Measurements from ENCODE around the gene NDUFS7. TPM values are rescaled to one million over a fixed set of nuclear protein-coding genes. Genes with fewer than 3 reads are reported as not detected.

Gene NDUFS7
- total RNA-seq, 1 donor from 2014 or later = 57.3 TPM

DNA sequence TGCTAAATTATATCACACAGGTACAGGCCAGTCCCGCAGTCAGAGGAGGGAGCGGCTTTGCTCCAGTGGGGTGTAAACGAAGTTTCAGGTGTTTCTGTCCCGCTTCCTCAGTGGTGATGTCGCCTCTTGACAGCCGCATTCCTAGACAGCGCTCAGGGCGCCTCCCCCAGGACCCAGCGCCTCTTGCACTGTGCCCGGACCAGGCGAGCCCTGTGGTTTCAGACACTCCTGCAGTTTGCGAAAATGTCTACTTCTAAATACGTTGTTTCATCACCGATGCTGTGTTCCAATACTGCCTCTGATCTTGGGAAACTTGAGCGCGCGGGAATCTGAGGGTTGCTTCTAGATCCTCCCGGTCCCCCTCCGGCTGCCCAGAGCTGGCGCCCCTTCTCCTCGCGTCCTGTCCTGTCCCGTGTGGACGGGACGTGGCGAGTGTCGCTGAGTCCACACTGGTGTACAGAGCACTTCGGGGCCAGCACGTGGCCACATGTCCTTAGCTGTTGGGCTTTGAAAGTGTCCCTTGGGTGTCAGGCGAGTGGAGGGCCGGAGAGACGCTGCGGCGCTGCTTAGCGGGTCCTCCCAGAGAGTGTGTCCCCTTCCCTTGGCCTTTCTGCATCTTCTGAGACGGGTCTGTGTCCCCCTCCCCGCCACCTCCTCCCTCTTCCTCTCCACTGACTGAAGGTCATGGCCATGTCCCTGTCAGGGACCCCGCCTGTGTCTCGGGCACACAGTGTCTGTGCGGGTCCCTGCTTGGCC lies 39.9 kb downstream of the NDUFS7 start:
- Mint-ChIP-seq H3K4me1 (ENCODE audit: low read depth) (no peaks in the 10 kb centered on the region), H3K9me3 (ENCODE audit: low read depth) (no peaks in the 10 kb centered on the region), H3K4me3 (ENCODE audit: unreplicated experiment) (no peak overlapping the region), H3K27ac (ENCODE audit: unreplicated experiment) (no peak overlapping the region), H3K36me3 (ENCODE audit: low read depth) (peaks cover 17% of the 10 kb centered on the region), H3K27me3 (ENCODE audit: low read depth) (no peaks in the 10 kb centered on the region)
- TF ChIP-seq, protein P1, sequence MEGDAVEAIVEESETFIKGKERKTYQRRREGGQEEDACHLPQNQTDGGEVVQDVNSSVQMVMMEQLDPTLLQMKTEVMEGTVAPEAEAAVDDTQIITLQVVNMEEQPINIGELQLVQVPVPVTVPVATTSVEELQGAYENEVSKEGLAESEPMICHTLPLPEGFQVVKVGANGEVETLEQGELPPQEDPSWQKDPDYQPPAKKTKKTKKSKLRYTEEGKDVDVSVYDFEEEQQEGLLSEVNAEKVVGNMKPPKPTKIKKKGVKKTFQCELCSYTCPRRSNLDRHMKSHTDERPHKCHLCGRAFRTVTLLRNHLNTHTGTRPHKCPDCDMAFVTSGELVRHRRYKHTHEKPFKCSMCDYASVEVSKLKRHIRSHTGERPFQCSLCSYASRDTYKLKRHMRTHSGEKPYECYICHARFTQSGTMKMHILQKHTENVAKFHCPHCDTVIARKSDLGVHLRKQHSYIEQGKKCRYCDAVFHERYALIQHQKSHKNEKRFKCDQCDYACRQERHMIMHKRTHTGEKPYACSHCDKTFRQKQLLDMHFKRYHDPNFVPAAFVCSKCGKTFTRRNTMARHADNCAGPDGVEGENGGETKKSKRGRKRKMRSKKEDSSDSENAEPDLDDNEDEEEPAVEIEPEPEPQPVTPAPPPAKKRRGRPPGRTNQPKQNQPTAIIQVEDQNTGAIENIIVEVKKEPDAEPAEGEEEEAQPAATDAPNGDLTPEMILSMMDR (IDR thresholded peaks at IDR 0.05) = no peak
- DNase-seq (ENCODE audit: low spot score) = peak; percentile 88

DNA sequence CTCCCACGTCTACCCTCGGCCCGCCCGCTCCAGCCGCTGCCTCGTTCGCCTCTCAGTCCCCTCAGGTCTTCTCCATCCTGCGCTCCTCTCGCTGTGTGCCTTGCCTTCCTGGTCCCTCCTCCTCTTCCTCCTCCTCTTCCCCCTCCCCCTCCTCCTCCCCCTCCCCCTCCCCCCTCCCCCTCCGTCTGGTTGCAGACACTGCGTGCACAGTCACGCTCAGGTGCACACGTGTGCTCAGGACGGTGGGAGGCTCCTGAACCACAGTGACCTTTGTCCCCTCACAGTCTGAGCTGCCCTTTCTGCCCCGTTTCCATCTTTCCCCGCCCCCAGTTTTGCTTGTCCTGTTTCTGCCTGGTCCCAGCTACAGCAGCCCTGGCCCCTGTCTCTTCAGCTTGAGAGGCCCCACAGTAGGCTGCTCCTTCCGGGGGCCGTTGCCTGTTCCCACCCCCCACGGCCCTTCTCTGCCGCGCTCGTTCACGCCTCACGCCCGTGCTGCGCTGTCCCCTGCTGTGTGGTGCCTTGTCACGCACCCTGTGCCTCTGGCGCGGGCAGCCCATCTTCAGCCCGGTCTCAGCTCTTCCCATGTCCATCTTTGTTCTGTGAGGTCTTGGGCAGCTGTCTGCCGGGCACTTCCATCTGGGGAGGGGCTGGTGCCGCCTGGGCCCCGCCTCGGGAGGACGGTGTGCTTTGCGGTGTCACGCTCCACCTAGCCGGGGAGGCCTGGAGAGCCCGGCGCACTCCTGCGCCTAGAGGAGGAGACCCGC lies 40.7 kb downstream of the NDUFS7 start:
- no peaks in the 10 kb centered on the region for H3K4me1 Mint-ChIP-seq (ENCODE audit: low read depth)
- DNase-seq (ENCODE audit: low spot score) = no peak
- TF ChIP-seq, protein P1 (IDR thresholded peaks at IDR 0.05) = no peak
- H3K27ac Mint-ChIP-seq (ENCODE audit: unreplicated experiment) = no peak overlapping the region
- H3K9me3 Mint-ChIP-seq (ENCODE audit: low read depth) = no peaks in the 10 kb centered on the region
- peaks cover 16% of the 10 kb centered on the region for H3K36me3 Mint-ChIP-seq (ENCODE audit: low read depth)
- H3K4me3 Mint-ChIP-seq (ENCODE audit: unreplicated experiment) = no peak overlapping the region
- H3K27me3 Mint-ChIP-seq (ENCODE audit: low read depth) = no peaks in the 10 kb centered on the region

DNA sequence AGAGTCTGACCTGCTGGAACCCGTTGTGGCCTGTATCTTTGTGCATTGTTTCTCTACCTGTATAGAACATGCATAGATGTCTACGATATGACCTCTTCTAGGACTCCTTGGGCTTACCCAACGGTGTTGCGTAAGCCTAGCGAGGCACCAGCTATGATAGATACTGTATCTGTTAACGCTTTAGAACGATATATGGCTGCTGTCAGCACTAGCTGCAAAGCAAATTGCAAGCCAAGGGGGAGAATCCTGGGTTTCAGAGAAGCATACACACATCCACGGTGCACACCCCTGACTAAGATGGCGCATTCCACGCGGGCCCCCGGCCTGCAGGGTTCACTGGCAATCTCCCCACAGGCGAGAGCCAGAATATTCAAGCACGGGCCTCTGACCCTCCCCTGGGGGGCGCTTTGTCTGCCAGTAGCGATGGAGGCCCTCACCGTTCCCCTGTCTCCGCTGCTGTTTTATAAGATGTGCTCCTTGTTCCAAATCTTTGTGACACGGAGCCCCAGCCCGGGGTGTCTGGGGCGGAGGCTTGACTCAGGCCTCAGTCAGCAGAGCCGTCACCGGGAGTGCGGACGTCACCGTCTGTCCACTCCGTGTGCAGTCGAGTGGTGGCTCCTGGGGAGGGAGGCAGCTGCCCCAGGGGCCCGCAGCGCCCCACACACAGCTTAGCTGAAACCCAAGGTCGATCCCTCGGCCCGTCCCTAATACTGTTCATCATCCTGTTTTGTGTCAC lies 41.6 kb downstream of the NDUFS7 start:
- H3K27ac Mint-ChIP-seq (ENCODE audit: unreplicated experiment) = no peak overlapping the region
- peaks cover 14% of the 10 kb centered on the region for H3K36me3 Mint-ChIP-seq (ENCODE audit: low read depth)
- H3K27me3 Mint-ChIP-seq (ENCODE audit: low read depth) = no peaks in the 10 kb centered on the region
- no peak overlapping the region for H3K4me3 Mint-ChIP-seq (ENCODE audit: unreplicated experiment)
- H3K4me1 Mint-ChIP-seq (ENCODE audit: low read depth) = no peaks in the 10 kb centered on the region
- TF ChIP-seq, protein P1 (IDR thresholded peaks at IDR 0.05) = no peak
- no peak for DNase-seq (ENCODE audit: low spot score)
- no peaks in the 10 kb centered on the region for H3K9me3 Mint-ChIP-seq (ENCODE audit: low read depth)

DNA sequence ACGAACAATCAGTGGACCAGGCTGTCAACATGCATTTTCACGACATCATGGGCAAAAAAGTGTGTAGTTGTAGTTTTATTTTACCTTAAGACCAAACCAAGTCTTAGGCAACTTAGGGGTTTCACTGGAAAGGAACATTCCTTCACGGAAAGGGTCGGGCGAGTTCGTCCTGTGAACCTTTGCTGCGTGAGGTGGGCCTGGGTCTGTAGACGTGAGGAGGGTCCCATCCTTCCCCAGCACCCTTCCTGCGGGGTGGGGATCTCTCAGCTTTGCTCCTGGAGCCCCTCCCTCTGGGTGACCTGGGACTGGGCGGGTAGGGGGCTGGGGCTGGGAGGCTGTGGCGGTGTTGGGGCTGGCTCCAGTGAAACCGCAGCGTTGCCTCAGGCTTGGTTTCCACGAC lies 42.2 kb downstream of the NDUFS7 start:
- no peaks in the 10 kb centered on the region for H3K4me1 Mint-ChIP-seq (ENCODE audit: low read depth)
- TF ChIP-seq, protein P1 (IDR thresholded peaks at IDR 0.05) = no peak
- no peaks in the 10 kb centered on the region for H3K9me3 Mint-ChIP-seq (ENCODE audit: low read depth)
- no peak overlapping the region for H3K4me3 Mint-ChIP-seq (ENCODE audit: unreplicated experiment)
- H3K27me3 Mint-ChIP-seq (ENCODE audit: low read depth) = no peaks in the 10 kb centered on the region
- H3K36me3 Mint-ChIP-seq (ENCODE audit: low read depth) = peaks cover 11% of the 10 kb centered on the region
- H3K27ac Mint-ChIP-seq (ENCODE audit: unreplicated experiment) = no peak overlapping the region
- DNase-seq (ENCODE audit: low spot score) = no peak

DNA sequence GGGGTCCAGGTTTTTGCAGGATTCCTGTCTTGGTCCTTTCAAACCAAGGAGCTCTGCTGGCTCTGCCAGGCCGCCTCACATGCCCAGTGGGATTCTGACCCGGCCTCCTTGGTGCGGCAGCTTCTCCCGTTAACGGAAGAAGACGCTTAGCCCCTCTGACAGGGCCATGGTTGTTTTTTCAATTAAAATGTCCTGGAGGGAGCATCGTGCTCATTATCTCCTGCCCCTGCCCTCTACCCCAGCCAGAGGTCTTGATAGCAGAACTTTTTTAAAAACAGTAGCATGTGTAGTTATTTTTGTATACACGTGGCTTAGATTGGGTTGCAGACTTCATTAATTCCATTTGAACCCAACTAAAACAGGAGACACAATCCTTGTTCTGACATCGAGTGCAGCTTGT lies 43.0 kb downstream of the NDUFS7 start:
- Mint-ChIP-seq H3K9me3 (ENCODE audit: low read depth) (no peaks in the 10 kb centered on the region), H3K4me1 (ENCODE audit: low read depth) (no peaks in the 10 kb centered on the region), H3K27me3 (ENCODE audit: low read depth) (no peaks in the 10 kb centered on the region), H3K4me3 (ENCODE audit: unreplicated experiment) (no peak overlapping the region), H3K27ac (ENCODE audit: unreplicated experiment) (no peak overlapping the region), H3K36me3 (ENCODE audit: low read depth) (peaks cover 11% of the 10 kb centered on the region)
- TF ChIP-seq, protein P1 (IDR thresholded peaks at IDR 0.05) = no peak
- no peak for DNase-seq (ENCODE audit: low spot score)
